GM23248 (cell line): ENCODE measurements around the gene AOPEP.

Source experiments
- EZH2 ChIP-seq: fragments of 200-600 bp; sonication (generic); IDR thresholded peaks from 2 replicates; pipeline ENCODE4 v1.6.1; 2018; ENCODE audit warnings: antibody characterized with exemption, mild to moderate bottlenecking; ENCODE audit not compliant: insufficient read depth, poor library complexity, severe bottlenecking
- EZH2phosphoT487 ChIP-seq: fragments of 200-600 bp; sonication (generic); IDR thresholded peaks from 2 replicates; pipeline ENCODE4 v1.6.1; 2018; ENCODE audit warnings: antibody characterized with exemption, moderate library complexity, mild to moderate bottlenecking, low read depth; ENCODE audit not compliant: insufficient read depth

- TF ChIP-seq EZH2phosphoT487 (no peak), EZH2 (no peak)
These were observed 249.0 kb downstream of the AOPEP start for GRCh38 chr9:94975480-94975879.
